HFF-Myc (cell line): ENCODE results near the gene MYD88.

Experiments
- DNase-seq: peaks from one replicate; pipeline ENCODE4 v3.0.0-alpha.2; 2011; ENCODE audit warnings: low read depth; ENCODE audit errors: extremely low read depth
- H3K4me3 ChIP-seq: replicated peaks from 2 replicates; pipeline ENCODE4 v1.5.1; 2011; ENCODE audit warnings: low read depth, mild to moderate bottlenecking, control low read depth, low read length
- CTCF ChIP-seq: IDR thresholded peaks from 2 replicates; pipeline ENCODE4 v1.5.1; 2012; ENCODE audit warnings: mild to moderate bottlenecking, low read depth, low read length, control low read depth; ENCODE audit errors: missing control alignments

Gene MYD88

GRCh38 chr3:38127611-38128302, 10.7 kb upstream of the MYD88 start:
- DNase-seq = no peak
- no peak for TF ChIP-seq CTCF
- H3K4me3 ChIP-seq = no peak overlapping the region

- no peak for DNase-seq
- no peak for TF ChIP-seq CTCF
- no peak overlapping the region for H3K4me3 ChIP-seq
Observed at GRCh38 chr3:38128303-38128655, 10.2 kb upstream of the MYD88 start.

- no peak overlapping the region for H3K4me3 ChIP-seq
- no peak for TF ChIP-seq CTCF
- no peak for DNase-seq
Observed at GRCh38 chr3:38129058-38129457, 9.4 kb upstream of the MYD88 start.

GRCh38 chr3:38130631-38131065, 7.8 kb upstream of the MYD88 start:
- TF ChIP-seq CTCF = no peak
- no peak for DNase-seq
- H3K4me3 ChIP-seq = no peak overlapping the region

- DNase-seq = no peak
- H3K4me3 ChIP-seq = no peak overlapping the region
- TF ChIP-seq CTCF = peak; percentile 66
Observed at GRCh38 chr3:38131621-38132369, 6.7 kb upstream of the MYD88 start.

GRCh38 chr3:38133209-38133556, 5.3 kb upstream of the MYD88 start:
- TF ChIP-seq CTCF = no peak
- DNase-seq = no peak
- H3K4me3 ChIP-seq = no peak overlapping the region
